ENCODE measurements around the gene WLS.

- no peak for TF ChIP-seq GATA2 (IDR thresholded peaks at IDR 0.05; ENCODE audit: low read depth, low read length)
- TF ChIP-seq GATA3 (IDR thresholded peaks at IDR 0.05; ENCODE audit: low read depth, low read length) = no peak
Observed at GRCh38 chr1:68100571-68100970, 131.8 kb downstream of the WLS start.
